EH (cell line): Measurements from ENCODE around the gene BAIAP2.
"Not testable (repeated sequence)": the region's sequence is repeated elsewhere in the genome, so short reads cannot be mapped to it uniquely, and the experiment has no call there.

Experiments
- DNase-seq: peaks from one replicate; pipeline ENCODE4 v3.0.0-alpha.2; 2015; ENCODE audit warnings: low read depth

BAIAP2 gene

GRCh38 chr17:81002013-81002384, 33.0 kb upstream of the BAIAP2 start:
- DNase-seq = no peak

- peak; percentile 69 for DNase-seq
Observed at GRCh38 chr17:81002409-81003361, 32.3 kb upstream of the BAIAP2 start.

- no peak for DNase-seq
Observed at GRCh38 chr17:81003711-81004475, 31.1 kb upstream of the BAIAP2 start.

- no peak for DNase-seq
Observed at GRCh38 chr17:81006891-81007290, 28.1 kb upstream of the BAIAP2 start.

- DNase-seq = no peak
Observed at GRCh38 chr17:81008140-81008539, 26.8 kb upstream of the BAIAP2 start.

- no peak for DNase-seq
Observed at GRCh38 chr17:81009136-81009535, 25.8 kb upstream of the BAIAP2 start.

GRCh38 chr17:81010935-81011334, 24.0 kb upstream of the BAIAP2 start:
- DNase-seq = no peak

GRCh38 chr17:81011951-81012350, 23.0 kb upstream of the BAIAP2 start:
- peak; percentile 35 for DNase-seq

GRCh38 chr17:81012574-81013447, 22.1 kb upstream of the BAIAP2 start:
- DNase-seq = no peak

- DNase-seq = no peak
Observed at GRCh38 chr17:81013642-81014041, 21.3 kb upstream of the BAIAP2 start.

GRCh38 chr17:81015136-81015535, 19.8 kb upstream of the BAIAP2 start:
- no peak for DNase-seq

- no peak for DNase-seq
Observed at GRCh38 chr17:81016575-81016974, 18.4 kb upstream of the BAIAP2 start.

- DNase-seq = not testable (repeated sequence)
Observed at GRCh38 chr17:81017330-81017729, 17.6 kb upstream of the BAIAP2 start.

GRCh38 chr17:81018044-81018802, 16.7 kb upstream of the BAIAP2 start:
- DNase-seq = peak; percentile 74

- no peak for DNase-seq
Observed at GRCh38 chr17:81019563-81020442, 15.1 kb upstream of the BAIAP2 start.

GRCh38 chr17:81020443-81020766, 14.5 kb upstream of the BAIAP2 start:
- no peak for DNase-seq

GRCh38 chr17:81020767-81021497, 14.0 kb upstream of the BAIAP2 start:
- DNase-seq = no peak

GRCh38 chr17:81021531-81022343, 13.2 kb upstream of the BAIAP2 start:
- no peak for DNase-seq

GRCh38 chr17:81022344-81022676, 12.6 kb upstream of the BAIAP2 start:
- no peak for DNase-seq
